HPDE6-E6E7 (cell line): ENCODE results near the gene NUDCD3.

Experiments used
- DNase-seq: peaks from one replicate; pipeline ENCODE4 v3.0.0; 2011; ENCODE audit warnings: missing footprints; ENCODE audit errors: extremely low spot score

Gene NUDCD3

GRCh38 chr7:44383566-44383965 lies 106.9 kb downstream of the NUDCD3 start:
- DNase-seq: no peak

GRCh38 chr7:44382459-44383265 lies 107.8 kb downstream of the NUDCD3 start:
- no peak for DNase-seq

GRCh38 chr7:44381494-44382220 lies 108.8 kb downstream of the NUDCD3 start:
- DNase-seq: no peak

GRCh38 chr7:44380831-44381493 lies 109.5 kb downstream of the NUDCD3 start:
- DNase-seq: no peak

GRCh38 chr7:44380189-44380830 lies 110.1 kb downstream of the NUDCD3 start:
- DNase-seq: no peak

GRCh38 chr7:44379366-44380188 lies 110.9 kb downstream of the NUDCD3 start:
- DNase-seq: no peak

GRCh38 chr7:44378744-44379143 lies 111.7 kb downstream of the NUDCD3 start:
- DNase-seq: peak; percentile 67

- peak; percentile 33 for DNase-seq
Observed at GRCh38 chr7:44377681-44378421, 112.6 kb downstream of the NUDCD3 start.

- DNase-seq: no peak
Observed at GRCh38 chr7:44377134-44377463, 113.4 kb downstream of the NUDCD3 start.

GRCh38 chr7:44376429-44377133 lies 113.9 kb downstream of the NUDCD3 start:
- no peak for DNase-seq

GRCh38 chr7:44375926-44376342 lies 114.5 kb downstream of the NUDCD3 start:
- no peak for DNase-seq

- DNase-seq: no peak
Observed at GRCh38 chr7:44375236-44375699, 115.2 kb downstream of the NUDCD3 start.

- DNase-seq: no peak
Observed at GRCh38 chr7:44374007-44374763, 116.3 kb downstream of the NUDCD3 start.

GRCh38 chr7:44373418-44373740 lies 117.1 kb downstream of the NUDCD3 start:
- no peak for DNase-seq

- no peak for DNase-seq
Observed at GRCh38 chr7:44372560-44373417, 117.7 kb downstream of the NUDCD3 start.

- no peak for DNase-seq
Observed at GRCh38 chr7:44368885-44369284, 121.6 kb downstream of the NUDCD3 start.

- DNase-seq: no peak
Observed at GRCh38 chr7:44368455-44368854, 122.0 kb downstream of the NUDCD3 start.

- DNase-seq: no peak
Observed at GRCh38 chr7:44367475-44368043, 122.9 kb downstream of the NUDCD3 start.
